GM18519 (cell line): ENCODE data around the gene ZFHX2.
"Not testable (repeated sequence)": the region's sequence is repeated elsewhere in the genome, so short reads cannot be mapped to it uniquely, and the experiment has no call there.

ENCODE experiments used
- ATAC-seq: cut with Tn5 transposase; IDR thresholded peaks from one replicate; pipeline ENCODE4 v1.9.1; 2021; ENCODE audit warnings: mild to moderate bottlenecking, moderate library complexity; ENCODE audit not compliant: unreplicated experiment, low FRiP score

The ZFHX2 gene

DNA sequence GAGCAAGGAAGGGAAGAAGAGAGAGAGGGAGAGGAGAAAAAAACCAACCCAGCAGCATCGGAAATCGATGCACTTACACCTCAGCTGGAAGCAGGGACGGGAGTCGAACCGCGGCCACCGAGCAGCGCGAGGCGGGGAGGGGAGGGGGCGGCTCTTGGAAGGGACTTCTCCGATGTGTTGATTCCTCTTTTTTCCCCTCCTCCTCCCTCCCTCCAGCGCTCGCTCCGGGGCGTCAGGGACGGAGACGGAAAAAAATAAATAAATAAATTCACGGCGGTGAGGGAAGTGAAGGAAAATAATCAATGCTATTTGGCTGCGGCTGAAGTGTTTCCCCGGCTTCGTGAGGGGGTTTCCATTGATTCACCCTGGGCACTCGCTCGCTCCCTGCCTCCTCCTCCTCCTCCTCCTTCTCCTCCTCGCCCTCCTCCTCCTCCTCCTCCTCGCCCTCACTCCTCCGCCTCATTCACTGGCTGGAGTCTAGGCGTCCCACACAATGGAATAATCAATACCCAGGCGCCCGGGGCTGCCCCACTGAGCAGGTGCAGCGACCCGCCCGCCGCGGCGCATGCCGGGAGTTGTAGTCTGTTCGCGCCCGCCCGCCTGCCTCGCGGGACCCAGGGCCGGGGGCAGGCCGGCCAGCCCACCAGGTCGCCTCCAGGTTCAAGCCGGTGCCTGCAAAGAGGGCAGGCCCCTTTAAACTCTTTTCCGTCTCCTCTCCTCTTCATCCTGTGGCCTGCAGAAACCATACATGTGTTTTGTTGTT, at the start of gene ZFHX2:
TSS of gene ZFHX2 (minus strand) at position 500 of the 763 bp plus-strand sequence. CDS start 16,440 bp downstream, outside the sequence.
- peak; percentile 30 for ATAC-seq

- ATAC-seq = no peak
Observed at GRCh38 chr14:23600806-23601205, 49.2 kb upstream of the ZFHX2 start.

DNA sequence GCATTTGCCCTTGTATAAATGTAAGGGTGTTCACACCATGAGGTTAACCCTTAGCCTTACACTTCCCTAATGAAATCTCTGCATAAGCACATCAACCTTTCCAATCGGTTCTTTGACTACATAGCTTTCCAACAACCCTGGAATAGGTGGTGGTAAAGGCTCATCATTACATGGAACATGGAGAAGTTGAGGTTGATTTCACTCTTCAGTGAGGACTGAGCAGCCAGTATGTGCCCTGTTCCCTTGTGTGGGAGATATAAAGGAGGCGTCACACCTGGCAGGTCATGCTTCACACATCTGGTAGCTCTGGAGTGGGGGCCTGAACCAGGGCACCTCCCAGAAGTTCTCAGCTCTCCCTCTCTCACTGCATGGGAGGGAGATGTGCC, 48.8 kb upstream of the ZFHX2 start:
- ATAC-seq = no peak

DNA sequence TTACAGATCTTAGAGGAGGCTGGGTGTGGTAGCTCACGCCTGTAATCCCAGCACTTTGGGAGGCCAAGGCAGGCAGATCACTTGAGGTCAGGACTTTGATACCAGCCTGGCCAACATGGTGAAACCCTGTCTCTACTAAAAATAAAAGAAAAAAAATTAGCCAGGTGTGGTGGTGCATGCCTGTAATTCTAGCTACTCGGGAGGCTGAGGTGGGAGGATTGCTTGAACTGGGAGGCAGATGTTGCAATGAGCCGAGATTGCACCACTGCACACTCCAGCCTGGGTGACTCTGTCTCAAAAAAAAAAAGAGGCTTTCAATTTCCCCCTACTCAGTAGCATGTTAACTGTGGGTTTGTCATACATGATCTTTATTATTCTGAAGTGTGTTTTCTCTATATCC, 42.6 kb upstream of the ZFHX2 start:
- ATAC-seq = not testable (repeated sequence)

GRCh38 chr14:23590198-23590597, 38.6 kb upstream of the ZFHX2 start:
- ATAC-seq = no peak

- no peak for ATAC-seq
Observed at GRCh38 chr14:23589606-23590005, 38.0 kb upstream of the ZFHX2 start.

GRCh38 chr14:23588884-23589598, 37.5 kb upstream of the ZFHX2 start:
- peak; percentile 83 for ATAC-seq

- not testable (repeated sequence) for ATAC-seq
Observed at GRCh38 chr14:23584527-23585203, 33.1 kb upstream of the ZFHX2 start.

DNA sequence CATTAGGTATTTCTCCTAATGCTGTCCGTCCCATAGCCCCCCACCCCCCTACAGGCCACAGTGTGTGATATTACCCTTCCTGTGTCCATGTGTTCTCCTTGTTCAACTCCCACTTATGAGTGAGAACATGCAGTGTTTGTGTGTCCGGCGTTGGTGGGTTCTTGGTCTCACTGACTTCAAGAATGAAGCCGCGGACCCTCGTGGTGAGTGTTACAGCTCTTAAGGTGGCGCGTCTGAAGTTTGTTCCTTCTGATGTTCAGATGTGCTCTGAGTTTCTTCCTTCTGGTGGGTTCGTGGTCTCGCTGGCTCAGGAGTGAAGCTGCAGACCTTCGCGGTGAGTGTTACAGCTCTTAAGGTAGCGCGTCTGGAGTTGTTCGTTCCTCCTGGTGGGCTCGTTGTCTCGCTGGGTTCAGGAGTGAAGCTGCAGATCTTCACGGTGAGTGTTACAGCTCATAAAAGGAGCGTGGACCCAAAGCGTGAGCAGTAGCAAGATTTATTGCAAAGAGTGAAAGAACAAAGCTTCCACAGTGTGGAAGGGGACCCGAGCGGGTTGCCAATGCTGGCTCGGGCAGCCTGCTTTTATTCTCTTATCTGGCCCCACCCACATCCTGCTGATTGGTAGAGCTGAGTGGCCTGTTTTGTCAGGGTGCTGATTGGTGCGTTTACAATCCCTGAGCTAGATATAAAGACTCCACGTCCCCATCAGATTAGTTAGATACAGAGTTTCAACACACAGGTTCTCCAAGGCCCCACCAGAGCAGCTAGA, 32.4 kb upstream of the ZFHX2 start:
- not testable (repeated sequence) for ATAC-seq

DNA sequence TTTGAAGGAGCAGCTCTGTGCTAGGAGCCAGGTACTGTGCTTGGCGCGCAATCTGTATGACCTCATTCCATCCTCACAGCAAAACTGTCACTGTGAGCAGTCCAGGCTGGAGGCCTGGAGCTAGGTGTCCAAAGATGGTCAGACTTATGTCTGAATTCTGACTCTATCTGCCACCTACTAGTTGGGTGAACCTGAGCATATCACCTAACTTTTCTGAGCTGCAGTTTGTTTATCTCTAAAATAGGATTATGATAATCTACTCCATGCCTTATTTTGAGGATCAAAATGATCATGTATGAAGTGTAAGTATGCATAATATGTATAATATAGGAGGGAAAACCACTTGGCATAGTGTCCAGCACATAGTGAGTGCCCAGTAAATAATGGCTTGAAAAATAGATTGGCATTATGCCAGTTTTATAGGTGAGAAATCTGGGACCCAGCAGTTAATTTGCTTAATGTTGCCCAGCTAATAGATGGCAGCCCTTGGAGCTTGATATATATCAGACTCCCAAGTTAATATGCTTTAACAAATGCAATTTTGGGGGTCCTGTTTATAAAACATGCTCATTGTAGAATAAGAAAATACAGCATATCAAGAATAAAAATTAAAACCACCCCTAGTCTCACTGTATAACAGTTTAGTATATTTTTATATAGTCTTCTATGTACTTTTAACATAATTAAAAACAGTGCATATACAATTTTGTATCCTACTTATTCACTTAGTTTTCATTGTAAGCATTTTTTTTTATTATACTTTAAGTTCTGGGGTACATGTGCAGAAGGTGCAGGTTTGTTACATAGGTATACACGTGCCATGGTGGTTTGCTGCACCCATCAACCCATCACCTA, 31.6 kb upstream of the ZFHX2 start:
- ATAC-seq = no peak

DNA sequence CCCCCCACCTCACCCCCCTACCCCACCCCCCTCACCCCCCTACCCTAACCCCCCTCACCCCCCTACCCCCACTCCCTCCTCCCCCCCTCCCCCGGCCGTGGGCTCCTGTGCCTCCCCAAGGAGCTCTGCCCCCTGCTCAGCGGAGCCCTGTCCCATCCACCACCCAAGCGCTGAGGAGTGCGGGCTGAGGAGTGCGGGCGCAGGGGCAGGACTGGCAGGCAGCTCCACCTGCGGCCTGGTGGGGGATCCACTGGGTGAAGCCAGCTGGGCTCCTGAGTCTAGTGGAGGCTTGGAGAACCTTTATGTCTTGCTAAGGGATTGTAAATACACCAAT, 29.4 kb upstream of the ZFHX2 start:
- ATAC-seq = no peak

DNA sequence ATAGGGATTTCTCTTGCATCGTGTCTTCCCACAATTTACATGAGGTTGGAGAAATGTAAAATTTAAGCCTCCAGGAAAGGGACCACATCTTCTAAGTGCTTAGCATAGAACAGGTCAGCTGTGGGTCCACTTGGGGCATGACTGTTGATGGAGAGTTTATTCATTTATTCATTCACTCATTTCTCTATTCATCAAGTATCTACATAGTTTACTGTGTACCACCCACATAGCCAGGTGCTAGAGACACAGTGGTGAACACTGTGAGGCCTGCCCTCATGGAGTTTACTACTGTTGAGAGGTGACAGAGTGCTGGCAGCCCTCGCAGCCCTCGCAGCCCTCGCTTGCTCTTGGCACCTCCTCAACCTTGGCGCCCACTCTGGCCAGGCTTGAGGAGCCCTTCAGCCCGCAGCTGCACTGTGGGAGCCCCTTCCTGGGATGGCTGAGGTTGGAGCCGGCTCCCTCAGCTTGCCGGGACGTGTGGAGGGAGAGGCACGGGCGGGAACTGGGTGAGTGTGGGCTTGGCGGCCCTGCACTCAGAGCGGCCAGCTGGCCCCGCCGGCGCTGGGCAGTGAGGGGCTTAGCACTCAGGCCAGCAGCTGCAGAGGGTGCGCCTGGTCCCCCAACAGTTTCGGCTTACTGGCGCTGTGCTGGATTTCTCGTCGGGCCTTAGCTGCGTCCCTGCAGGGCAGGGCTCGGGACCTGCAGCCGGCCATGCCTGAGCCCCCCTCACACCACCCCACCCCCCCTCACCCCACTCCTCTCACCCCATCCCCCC, 28.8 kb upstream of the ZFHX2 start:
- no peak for ATAC-seq

DNA sequence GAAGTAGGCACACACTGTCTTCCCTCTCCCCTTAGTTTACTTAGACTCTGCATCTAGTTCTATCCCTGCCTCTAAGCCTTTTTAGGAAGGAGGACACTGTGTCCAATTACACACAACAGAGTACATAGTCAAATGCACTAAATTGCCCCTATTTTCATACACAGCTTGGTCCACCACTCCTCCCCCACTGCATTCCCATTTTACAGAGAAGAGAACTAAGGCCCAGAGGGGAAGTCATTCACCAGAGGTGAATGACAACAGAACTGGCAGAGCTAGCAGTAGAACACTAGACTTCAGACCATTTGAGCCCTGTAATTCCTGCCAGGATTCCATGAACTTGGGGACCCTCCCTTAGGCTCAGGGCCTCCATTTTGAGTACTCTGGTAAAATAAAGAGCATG, 28.2 kb upstream of the ZFHX2 start:
- ATAC-seq = no peak

DNA sequence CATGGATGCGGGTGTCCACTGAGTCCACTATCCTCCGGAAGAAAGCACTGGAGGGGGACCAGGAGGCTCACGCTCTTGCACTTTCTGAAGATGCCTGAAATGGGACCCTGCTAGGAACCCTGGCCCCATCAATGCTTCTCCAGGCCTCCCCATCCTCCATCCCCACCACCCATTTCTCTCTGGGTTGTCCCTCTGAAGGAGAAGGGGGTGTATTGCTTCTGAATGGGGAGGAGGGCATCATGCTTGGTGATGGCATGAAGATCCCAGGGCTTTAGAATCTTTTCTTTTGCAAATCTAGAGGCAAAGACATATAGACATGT, 27.7 kb upstream of the ZFHX2 start:
- no peak for ATAC-seq

DNA sequence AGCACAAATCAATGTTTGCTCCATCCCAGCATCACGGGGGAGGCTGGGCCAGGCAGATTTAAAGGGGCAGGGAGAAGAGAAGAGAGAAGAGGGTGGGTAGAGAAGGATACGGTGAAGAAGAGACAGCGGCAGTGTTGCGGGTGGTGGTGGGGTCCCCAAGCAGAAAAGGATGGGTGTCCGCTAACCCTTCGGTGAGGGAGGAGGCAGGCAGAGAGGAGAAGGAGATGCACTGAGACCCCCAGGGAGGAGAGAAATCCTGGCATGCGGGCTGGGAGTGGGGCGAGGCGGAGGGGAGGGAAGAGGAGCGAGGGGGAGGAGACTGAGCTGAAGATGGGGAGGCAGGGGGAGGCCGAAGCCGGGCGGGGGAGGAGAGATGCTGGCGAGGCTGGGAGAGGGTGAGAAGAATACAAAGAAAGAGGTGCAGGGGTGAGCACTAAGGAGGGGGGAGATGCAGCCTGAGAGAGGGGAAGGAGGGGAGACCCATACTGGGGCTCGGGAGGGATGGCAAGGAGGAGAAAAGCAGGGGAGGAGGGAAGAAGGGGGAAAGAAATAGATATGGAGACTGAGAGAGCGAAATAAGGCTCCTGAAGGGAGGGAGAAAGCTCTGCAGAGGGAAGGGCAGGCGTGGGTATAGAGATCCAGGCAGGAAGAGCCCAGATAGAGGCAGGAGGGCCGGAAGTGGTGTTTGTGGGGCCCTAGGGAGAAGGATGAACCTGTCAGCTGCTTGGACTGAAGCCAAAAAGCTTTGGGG, 27.2 kb upstream of the ZFHX2 start, which contains the start of gene JPH4:
TSS of gene JPH4 (minus strand) at position 231 of the 751 bp plus-strand sequence. CDS start 1,337 bp downstream, outside the sequence.
- no peak for ATAC-seq

DNA sequence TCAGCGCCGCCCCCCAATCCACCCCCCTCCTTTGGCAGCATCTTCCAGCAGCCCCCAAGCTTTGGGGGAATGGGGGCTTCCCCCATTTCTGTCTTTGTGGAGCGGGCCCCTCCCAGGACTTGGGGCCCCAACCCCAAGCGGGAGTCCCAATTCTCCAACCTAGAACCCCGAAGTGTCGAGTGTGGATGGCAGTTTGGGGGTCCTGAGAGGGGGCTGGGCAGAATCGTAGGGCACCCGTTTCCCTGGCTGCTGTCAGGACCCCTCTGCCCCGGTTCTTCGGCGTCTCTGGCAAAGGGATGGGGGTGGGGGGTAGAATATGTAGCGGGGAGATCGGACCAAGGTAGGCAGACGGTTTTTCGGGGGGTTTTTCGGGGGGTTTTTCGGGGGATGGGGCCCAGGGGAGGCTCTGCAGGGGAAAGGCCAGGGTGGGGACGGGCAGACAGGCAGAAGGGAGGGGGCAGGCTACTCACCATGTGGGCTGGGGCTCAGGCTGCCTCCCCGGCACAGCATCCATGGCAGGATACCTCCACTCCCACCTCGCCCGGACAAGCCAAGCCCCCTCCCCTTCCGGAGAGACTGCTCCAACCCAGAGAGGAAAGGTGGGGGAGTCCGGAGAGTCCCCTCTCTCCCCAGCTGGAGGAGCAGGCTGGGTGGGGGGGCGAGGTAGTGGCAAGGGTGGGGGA, 26.3 kb upstream of the ZFHX2 start:
- no peak for ATAC-seq

- no peak for ATAC-seq
Observed at GRCh38 chr14:23577004-23577681, 25.6 kb upstream of the ZFHX2 start.
